NCI-H345 (cell line): ENCODE data around the gene ANKS1B.
"Not testable (repeated sequence)": the region's sequence is repeated elsewhere in the genome, so short reads cannot be mapped to it uniquely, and the experiment has no call there.

ENCODE experiments used
- DNase-seq: peaks from one replicate; lab custom pipeline; 2025; lab: John Stamatoyannopoulos, UW

ANKS1B gene

DNA sequence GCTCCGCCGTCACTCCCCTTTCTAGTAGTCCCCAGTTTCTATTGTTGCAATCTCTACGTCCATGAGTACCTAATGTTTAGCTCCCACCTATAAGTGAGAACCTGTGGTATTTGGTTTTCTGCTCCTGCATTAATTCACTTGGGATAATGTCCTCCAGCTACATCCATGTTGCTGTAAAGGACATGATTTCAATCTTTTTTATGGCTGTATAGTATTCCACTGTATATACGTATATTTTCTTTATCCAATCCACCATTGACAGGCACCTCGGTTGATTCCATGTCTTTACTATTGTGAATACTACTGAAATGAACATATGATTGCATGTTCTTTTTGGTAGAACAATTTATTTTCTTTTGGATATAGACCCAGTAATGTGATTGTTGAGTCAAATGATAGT lies 114.7 kb downstream of the ANKS1B start:
- no peak for DNase-seq

DNA sequence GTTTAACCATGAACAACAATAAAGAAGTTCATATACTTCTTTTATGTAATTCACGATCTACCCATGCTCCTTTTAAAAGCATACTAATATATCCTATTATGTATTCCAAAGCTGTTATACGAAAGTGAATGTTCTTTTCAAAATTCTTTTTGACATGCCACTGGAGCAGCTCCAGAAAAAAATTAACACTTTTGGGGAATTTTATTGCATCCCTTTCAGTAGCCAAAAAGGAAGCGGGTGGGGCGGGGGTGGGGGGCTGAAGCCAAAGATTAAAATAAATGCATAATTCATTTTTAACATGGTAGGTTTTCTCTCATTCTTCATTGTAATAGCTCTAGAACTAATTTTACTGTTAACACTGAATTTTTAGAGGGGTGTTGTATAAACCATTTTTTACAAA lies 123.0 kb downstream of the ANKS1B start:
- DNase-seq, result no peak

DNA sequence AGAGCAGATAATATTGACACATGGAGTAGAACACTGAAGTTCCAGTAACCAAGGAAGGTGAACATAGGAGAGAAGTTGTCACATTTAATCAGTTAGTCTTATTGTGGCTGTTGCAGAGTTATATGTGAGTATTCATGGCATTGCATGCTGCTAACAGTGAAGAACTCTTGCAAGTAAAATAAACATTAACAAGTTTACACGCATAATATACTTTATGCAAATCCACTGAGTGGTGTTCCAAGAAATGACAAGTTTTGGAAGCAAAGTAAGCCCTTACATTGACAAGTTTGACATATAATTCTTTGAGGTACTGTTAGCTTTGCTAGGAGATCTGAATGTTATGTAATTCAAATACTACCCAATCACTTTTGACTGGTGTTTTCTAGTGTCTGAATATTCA lies 125.6 kb downstream of the ANKS1B start:
- DNase-seq, result no peak

DNA sequence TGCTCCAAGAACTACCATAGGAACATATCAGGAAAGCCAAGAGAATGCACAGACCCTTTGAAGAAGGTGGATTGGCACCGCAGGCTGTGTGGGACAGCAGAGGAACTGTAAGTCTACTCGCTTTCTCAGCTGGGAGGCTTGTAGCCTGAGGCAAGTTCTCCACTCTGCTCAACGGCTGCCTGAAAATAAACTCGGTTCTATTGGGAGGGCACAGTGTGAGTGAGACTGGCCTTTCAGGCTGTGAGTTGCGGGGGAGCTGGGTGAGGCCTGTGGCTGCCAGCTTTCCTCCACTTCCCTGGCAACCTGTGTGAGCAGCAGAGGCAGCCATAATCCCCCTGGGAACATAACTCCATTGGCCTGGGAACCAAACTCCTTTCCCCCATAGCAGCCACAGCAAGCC lies 132.1 kb downstream of the ANKS1B start:
- DNase-seq, result peak; percentile 75

DNA sequence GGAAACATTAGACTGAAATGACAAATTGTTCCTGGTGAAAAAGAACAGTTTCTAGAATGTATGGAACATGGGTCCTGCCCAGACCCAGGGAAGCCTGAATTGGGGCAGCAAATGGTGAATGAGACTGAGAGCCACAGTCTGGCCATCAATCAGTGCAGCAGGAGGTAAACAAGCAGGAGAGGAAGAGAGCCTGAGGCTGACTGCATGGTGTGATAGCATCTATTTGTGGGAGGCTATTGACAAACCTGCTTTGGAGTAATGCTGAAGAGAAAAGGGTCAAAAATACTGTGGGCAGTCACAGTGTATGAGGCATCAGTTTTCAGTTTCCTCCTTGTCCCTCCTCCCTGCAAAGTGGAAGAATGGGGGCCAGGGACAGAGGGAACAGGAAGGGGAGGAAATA lies 136.8 kb downstream of the ANKS1B start:
- no peak for DNase-seq

DNA sequence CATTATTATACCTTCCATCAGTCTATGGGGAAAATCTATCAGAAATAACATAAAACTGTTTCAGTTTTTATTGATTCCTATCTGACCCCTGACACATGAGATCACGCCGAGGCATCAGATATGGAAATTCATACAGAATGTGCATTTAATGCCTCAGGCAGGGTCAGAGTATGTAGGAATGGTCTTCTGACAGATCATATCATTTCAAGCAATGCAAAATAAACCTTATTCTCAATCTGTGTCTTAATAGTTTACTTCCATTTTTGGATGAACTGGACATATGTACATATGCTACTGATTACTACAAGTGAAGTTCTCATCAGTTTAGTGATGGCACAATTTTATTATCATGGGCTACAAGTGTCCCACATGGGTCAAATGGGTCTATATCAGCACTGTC lies 150.0 kb downstream of the ANKS1B start:
- no peak for DNase-seq

DNA sequence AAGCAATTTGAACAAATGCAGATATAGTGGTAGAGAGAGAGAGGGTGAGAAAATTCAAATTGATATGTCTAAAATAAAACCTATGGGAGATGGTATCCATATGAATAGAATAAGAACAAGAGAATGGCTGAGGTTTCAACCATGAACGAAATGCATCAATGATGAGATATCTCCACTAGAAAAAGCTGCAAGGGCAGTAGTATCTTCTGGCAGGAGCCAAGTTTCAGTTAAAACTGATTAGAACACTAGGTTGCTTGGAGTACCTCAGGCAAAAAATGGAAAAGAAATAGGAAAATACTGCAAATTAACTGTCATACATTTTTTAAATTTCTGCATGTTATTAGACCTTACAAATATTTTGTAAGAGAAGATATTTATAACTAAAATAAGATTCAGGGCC lies 151.3 kb downstream of the ANKS1B start:
- DNase-seq, result no peak

DNA sequence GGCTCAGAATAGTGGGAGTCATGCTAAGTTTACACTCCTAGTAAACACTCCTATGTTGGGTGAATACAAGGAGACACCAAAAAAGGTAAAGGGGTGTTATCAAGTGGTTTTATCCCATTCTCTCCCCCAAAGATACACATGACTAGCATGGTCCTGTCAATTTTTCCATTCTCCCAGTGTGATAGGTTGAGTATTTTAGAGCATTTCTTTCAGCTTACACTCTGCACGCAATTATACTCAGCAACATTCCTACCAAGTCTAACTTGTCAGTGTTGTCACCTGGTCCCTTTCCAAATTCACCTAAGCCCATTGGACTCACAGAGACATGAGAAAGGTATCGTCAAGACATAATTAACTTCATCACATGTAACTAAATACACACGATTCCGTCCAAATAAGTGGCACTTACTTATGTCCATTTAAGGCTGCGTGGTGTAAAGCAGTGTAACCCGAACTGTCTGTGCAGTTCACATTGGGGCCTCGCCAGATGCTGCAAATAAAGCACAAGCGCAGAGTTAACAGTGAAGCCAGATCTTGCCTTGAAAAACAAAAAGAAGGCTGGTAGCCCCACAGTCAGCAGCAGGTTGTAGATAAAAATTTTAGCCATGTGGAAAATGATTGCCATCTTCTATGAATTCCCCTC lies 159.7 kb downstream of the ANKS1B start:
- no peak for DNase-seq

DNA sequence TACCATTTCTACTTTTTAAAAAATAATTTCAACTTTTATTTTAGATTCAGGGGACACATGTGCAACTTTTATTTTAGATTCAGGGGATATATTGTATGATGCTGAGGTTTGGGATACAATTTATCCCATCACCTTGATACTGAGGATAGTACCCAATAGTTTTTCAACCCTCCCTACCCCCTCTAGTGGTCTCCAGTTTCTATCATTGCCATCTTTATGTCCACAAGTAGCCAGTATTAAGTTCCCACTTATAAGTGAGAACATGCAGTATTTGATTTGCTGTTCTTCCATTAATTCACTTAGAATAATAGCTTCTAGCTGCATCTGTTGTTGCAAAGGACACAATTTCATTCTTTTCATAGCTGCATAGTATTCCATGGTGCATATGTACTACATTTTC lies 162.5 kb downstream of the ANKS1B start:
- no peak for DNase-seq

DNA sequence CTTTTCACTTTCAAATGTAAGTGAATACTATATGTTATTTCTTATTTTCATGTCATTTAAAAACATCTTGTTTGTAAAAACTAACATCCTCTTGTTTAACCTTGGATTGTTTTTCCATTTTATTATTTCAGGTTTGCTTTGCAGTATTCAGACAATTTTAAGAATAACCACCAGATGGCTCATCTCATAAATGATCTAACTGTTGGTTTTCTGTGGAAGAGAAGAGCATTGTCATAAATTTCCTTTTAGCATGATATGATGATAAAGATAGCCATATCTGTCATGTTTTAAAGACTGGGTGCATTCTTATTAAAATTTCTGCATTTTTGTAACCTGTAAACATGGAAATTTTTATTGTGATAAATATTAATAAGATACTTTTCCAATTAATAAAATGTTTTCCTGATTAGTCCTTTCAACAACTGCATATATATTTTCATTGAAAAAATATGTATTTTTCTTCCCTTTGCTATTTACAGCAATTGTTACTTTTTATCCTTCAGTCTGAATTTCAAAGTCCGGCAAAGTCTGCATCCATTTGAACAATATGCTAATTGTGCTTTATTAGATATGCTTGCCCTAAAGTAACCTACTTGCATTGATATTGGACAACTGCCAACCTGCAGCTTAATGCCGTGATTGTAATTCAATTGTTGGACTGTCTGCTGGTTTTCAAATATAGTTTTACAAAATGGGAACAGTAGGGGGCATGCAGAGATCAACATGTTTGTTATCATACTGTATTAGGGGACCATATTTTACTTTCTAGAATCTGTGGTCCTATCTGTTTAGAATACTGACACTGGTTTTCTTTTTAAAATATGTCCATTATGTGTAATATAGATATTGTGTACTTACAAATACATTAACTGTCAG lies 173.8 kb downstream of the ANKS1B start:
- DNase-seq, result peak; percentile 86

DNA sequence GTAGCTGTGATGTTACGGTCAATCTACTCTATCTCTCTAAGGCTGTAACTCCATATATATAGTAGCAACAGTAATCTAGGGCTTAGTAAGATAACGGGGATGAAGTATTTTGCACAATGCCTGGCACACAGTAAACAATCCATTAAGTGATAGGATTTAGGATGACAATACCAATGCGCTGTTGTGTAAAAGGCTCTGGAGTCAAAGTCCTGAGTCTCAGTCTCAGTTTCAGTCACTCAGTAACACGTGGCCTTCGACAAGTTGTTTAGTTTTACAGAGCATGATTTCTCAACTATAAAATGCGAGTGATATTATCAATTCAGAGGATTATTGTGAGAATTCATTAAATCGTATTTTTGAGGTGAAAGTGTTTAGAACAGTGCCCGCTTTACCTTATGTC lies 174.8 kb downstream of the ANKS1B start:
- DNase-seq, result peak; percentile 10

DNA sequence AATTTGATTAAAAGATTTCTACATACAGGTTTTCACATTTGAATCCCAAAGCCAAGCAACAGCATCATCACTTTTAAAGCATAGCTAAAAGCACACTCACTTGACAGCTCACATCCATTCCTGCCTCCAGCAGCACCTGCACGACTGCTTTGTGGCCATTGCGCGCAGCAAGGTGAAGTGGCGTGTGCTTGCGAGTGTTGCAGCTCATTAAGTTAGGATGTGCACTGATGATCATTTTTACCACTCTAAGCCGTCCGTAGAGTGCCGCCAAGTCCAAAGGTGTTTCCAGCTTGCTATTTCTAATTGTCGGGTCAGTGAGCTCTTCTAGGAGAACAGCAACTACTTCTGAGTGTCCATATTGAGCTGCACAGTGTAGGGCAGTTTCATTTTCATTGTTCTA lies 178.4 kb downstream of the ANKS1B start:
- no peak for DNase-seq

DNA sequence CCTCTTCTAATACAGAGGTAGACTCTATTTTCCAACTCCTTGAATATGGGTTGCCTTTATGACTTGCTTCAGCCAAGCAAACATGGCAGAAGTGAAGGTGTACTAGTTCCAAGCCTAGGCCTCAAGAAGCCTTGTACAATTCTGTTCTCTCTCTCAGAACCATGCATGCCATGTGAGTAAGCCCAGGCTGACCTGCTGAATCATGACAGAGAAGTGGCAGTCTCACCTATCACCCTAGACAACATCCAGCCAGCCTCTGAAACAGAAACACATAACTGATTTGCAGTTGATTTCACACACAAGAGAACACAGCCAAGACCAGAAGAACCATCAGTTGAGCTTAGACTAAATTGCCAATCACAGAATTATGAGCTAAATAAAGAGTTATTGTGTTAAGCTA lies 180.0 kb downstream of the ANKS1B start:
- DNase-seq, result no peak

DNA sequence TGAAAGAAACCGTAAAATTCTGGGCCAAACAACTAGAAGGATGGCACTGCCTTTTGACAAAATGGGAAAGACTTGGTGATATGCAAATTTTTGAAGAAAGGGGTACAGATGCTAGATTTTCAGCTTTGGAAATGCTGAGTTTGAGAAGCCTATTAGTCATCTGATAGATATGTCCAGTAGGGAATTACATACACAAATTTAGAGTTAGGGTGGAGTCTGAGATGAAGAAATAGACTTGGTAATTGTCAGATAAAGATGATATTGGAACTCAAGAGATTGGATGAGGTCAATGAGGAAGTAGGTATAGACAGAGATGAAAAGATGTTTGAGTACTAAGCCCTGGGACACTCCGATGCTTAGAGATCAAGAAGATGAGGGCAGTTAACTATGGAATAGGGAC lies 184.1 kb downstream of the ANKS1B start:
- DNase-seq, result no peak

DNA sequence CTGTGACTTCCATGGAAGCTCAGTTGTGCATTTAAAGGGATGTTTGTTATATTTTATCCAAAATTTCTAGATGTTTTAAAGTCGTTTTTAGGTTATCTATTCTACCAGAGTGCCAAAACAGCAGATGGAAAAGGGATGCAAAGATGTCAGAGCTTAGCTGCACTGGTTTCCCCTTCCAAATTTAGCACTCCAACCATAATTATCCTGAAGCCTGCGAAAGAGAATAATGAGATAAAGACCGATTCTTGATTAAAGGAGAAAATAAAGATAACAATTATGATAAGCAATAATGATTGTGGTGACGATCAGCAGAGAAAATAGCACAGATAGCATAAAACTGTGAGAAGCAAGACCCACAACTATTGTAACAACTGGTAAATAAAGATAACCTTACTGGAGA lies 186.8 kb downstream of the ANKS1B start:
- DNase-seq, result not testable (repeated sequence)

DNA sequence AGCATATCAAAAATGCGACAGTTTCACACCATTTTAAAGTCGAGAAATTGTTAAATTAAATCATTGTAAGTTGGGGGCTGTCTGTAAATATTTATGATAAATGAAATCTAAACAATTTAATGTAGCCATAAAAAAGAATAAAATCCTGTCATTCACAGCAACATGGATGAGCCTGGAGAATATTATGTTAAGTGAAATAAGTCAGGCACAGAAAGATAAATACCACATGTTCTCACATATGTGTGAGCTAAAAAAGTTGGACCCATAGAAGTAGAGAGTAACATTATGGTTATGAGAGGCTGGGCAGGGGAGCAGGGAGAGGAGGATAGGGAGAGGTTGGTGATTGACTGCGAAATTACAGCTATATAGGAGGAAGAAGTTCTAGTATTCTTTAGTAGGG lies 201.3 kb downstream of the ANKS1B start:
- no peak for DNase-seq

DNA sequence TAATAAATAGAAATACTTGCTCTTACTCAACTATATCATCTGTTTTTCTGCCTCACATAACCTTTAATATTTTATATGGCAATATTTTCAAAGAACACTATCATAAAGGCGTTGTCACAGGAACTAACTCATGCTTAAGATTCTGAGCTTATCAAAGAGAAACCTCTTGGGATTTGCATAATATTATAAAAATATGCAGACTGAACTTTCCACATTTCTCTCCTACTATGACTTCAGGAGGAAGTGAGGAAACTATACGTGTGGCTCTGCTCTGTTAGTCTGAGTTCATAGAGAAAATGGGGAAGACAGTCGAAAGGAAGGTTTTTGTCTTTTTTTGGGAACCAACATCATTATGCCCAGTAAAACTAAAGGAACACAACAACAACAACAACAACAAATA lies 212.5 kb downstream of the ANKS1B start:
- no peak for DNase-seq

DNA sequence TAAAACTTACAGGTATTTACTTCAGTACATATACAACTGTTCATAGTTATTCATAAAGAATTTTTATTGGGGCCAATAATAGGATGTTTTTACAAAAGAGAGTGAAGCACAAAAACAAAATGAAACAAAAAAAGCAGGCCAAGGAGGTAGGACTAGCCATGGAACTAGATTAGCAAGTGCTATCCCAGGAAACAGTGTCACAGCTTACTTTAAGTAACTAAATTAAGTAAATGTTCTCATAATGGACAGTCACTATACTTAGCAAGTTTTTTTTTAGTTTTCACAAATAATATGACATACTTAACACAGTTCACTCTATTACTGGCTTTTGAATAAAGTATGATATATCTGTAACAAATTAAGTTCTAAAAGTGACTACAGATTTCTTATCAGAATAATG lies 213.1 kb downstream of the ANKS1B start:
- no peak for DNase-seq

DNA sequence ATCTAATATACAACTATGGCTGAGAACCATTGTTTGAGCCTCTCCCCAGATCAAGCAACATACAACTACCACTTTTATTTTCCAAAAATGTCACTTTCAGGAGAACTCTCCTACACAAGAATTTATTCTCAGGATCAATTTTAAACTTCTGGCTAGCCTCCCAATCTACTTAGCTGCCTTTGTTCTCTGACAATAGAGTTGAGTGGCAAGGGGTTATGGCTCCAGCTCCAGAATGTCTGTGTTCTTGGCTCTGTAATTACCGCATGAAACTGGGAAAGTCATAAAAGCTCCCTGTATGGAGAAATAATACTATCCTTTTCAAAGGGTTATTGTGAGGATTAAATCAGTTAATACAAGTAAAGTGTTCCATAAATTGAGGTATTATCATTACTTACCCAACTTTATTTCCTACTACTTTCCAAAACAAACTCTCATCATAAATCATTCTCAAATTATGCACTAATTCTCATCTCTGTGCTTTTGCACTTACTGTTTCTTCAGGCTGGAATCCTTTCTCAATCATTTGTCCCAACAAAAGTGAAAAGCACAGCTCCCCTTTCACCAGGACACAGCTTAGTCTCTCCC lies 215.2 kb downstream of the ANKS1B start:
- DNase-seq, result no peak

DNA sequence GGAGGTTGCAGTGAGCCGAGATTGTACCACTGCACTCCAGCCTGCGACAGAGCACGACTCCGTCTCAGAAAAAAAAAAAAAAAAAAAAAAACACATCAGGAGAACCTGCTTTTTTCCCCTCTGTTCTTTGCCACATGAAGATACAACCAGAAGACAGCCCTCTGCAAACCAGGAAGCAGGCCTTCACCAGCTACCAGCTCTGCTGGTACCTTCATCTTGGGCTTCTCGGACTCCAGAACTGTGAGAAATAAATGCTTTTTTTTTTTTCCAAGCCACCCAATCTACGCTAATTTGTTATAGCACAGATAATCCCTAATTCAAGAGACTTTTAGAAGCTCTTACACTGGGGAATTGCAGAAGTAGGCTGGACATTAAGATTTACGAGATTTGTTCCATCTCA lies 216.0 kb downstream of the ANKS1B start:
- no peak for DNase-seq

DNA sequence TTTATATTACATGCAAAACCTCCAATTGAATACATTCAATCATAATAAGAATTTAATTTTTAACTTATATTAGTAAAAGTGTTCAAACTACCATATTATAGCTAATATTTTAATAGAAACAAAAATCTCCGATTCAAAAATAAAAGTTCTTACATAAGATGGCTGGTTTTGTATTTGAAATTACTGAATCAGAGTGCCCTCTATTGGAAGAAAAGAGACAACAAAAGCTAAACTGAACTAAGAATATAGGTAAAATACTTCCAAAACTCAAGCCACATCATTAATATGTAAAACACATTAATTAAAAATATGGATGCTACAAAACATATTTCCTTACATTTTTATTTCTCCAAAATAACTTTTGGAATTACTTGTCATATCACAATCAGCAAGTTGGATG lies 216.9 kb downstream of the ANKS1B start:
- peak; percentile 9 for DNase-seq

DNA sequence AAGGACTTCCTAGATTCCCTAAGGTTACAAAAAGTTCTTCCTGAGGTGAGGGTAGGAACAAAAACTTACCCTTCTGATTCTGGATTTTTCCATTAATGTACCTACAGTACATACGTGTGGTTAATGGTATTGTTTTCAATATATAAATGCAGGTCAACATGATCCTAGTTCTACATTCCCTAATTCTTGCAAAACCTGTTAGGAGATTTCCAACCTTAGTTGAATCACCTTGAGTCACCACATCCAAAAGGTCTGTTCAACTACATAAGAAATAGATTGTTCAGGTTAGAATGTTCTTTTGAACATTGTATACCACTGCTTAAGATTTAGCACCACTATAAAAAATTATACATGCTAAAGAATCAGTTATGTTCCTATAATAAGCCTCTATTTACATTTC lies 218.3 kb downstream of the ANKS1B start:
- DNase-seq, result no peak

DNA sequence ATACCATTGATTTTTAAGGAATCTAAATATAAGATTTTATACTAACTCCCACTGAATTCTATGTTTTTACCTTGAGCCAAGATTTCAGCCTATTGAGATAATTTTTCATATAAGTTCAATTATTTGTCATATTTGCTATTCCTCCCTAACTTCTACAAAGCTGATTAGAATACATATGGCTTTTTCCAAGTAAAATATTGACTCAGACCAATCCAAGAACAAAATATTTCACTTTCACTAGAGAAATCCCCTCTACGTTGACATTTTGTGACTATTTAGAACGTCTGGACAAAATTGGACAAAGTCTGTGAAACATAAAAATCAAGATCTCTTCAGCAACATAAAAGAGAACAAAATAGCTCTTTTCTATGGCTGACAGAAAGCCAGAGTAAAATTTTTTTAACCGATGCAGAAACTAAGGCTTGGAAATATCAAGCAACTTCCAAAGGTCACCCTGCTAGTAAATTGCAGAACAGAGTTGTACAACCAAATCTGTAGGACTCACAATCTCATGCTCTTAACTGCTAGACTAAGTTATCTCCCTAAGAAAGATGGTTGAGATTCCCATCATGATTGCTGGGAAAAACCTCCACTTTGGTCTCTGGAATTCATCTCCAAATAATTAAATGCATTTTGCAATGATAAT lies 219.1 kb downstream of the ANKS1B start:
- DNase-seq, result no peak
